CD14-positive monocyte (primary cell): ENCODE measurements around the gene RAB37. TPM values are rescaled to one million over a fixed set of nuclear protein-coding genes. Genes with fewer than 3 reads are reported as not detected.

Experiments used
- DNase-seq, 3 donors: peaks; one replicate each; pipeline ENCODE4 v3.0.0-alpha.2; 2011 to 2022
- H2AFZ ChIP-seq: 2 replicates; pipeline ENCODE4 v1.6.0; 2012; ENCODE audit warnings: mild to moderate bottlenecking, low read depth, low read length, inconsistent platforms; ENCODE audit not compliant: insufficient read depth, poor library complexity, severe bottlenecking
- H3K27ac ChIP-seq, 2 donors: 1 replicate in 1 of 2; 2 replicates in 1 of 2; pipeline ENCODE4 v1.5.1; 2012 to 2013; ENCODE audit warnings: low read length in 2 of 2, control low read depth in 1 of 2, inconsistent platforms in 1 of 2, low read depth in 1 of 2, mild to moderate bottlenecking in 1 of 2
- H3K27me3 ChIP-seq, 2 donors: one replicate each; pipeline versions ENCODE4 v1.6.0 to v1.6.1; 2011 to 2013; ENCODE audit warnings: low read length in 2 of 2; ENCODE audit not compliant: control insufficient read depth in 2 of 2, insufficient read depth in 2 of 2
- H3K36me3 ChIP-seq, 2 donors: replicated peaks in 1 of 2; 1 replicate in 1 of 2; 2 replicates in 1 of 2; pipeline versions ENCODE4 v1.5.1 to v1.6.1; 2012 to 2013; ENCODE audit warnings: low read length in 2 of 2, control low read depth in 1 of 2, inconsistent platforms in 1 of 2, mild to moderate bottlenecking in 1 of 2; ENCODE audit not compliant: insufficient read depth in 2 of 2, control insufficient read depth in 1 of 2
- H3K4me1 ChIP-seq, 2 donors: 1 replicate in 1 of 2; 2 replicates in 1 of 2; pipeline versions ENCODE4 v1.5.1 to v1.6.1; 2012 to 2013; ENCODE audit warnings: low read length in 2 of 2, control low read depth in 1 of 2, inconsistent platforms in 1 of 2, mild to moderate bottlenecking in 1 of 2, moderate library complexity in 1 of 2; ENCODE audit not compliant: insufficient read depth in 2 of 2, control insufficient read depth in 1 of 2
- H3K4me2 ChIP-seq: replicated peaks from 2 replicates; pipeline ENCODE3; 2012; ENCODE audit warnings: low read length, moderate library complexity, mild to moderate bottlenecking; ENCODE audit not compliant: poor library complexity, severe bottlenecking; ENCODE audit errors: extremely low read depth
- H3K4me3 ChIP-seq, 3 experiments: fragments of 200-600 bp in 1 of 3; sonication (generic) in 1 of 3; replicated peaks in 1 of 3; 1 replicate in 2 of 3; 2 replicates in 1 of 3; pipeline ENCODE4 v1.5.1; 2011 to 2013; ENCODE audit warnings: low read length in 3 of 3, mild to moderate bottlenecking in 3 of 3, control low read depth in 2 of 3, low read depth in 2 of 3, inconsistent platforms in 1 of 3, moderate library complexity in 1 of 3
- H3K79me2 ChIP-seq: 2 replicates; pipeline ENCODE4 v1.6.0; 2012; ENCODE audit warnings: mild to moderate bottlenecking, control low read depth, inconsistent platforms, low read length, moderate library complexity; ENCODE audit not compliant: insufficient read depth
- H3K9ac ChIP-seq: 2 replicates; pipeline ENCODE4 v1.6.0; 2017; ENCODE audit warnings: low read length, mild to moderate bottlenecking; ENCODE audit not compliant: insufficient read depth, poor library complexity, severe bottlenecking
- H3K9me3 ChIP-seq, 2 donors: replicated peaks in 1 of 2; 1 replicate in 1 of 2; 2 replicates in 1 of 2; pipeline versions ENCODE4 v1.5.1 to v1.6.1; 2012 to 2013; ENCODE audit warnings: low read length in 2 of 2, control low read depth in 1 of 2; ENCODE audit not compliant: control insufficient read depth in 1 of 2, insufficient read depth in 1 of 2
- H4K20me1 ChIP-seq: 2 replicates; pipeline ENCODE4 v1.6.0; 2012; ENCODE audit warnings: mild to moderate bottlenecking, low read length, control low read depth, moderate library complexity; ENCODE audit not compliant: insufficient read depth
- H3K27ac Mint-ChIP-seq, 7 donors: one replicate each; pipeline ENCODE4 v1.8.0; 2020; ENCODE audit warnings: mild to moderate bottlenecking in 7 of 7, mixed read lengths in 7 of 7, moderate library complexity in 6 of 7, inconsistent platforms in 2 of 7
- H3K27me3 Mint-ChIP-seq, 3 donors: one replicate each; pipeline ENCODE4 v1.8.0; 2021 to 2022; ENCODE audit warnings: low read depth in 3 of 3, mild to moderate bottlenecking in 3 of 3, mixed read lengths in 3 of 3, moderate library complexity in 3 of 3, inconsistent platforms in 1 of 3
- H3K36me3 Mint-ChIP-seq, 2 donors: one replicate each; pipeline ENCODE4 v1.8.0; 2020; ENCODE audit warnings: mixed read lengths in 2 of 2, inconsistent platforms in 1 of 2, mild to moderate bottlenecking in 1 of 2
- H3K4me1 Mint-ChIP-seq: one replicate; pipeline ENCODE4 v1.8.0; 2020; ENCODE audit warnings: mild to moderate bottlenecking, mixed read lengths
- H3K4me3 Mint-ChIP-seq, 2 donors: one replicate each; pipeline ENCODE4 v1.8.0; 2020; ENCODE audit warnings: mild to moderate bottlenecking in 2 of 2, mixed read lengths in 2 of 2, moderate library complexity in 1 of 2
- H3K9me3 Mint-ChIP-seq, 7 donors: one replicate each; pipeline ENCODE4 v1.8.0; 2020 to 2022; ENCODE audit warnings: mixed read lengths in 7 of 7, mild to moderate bottlenecking in 6 of 7, moderate library complexity in 6 of 7, inconsistent platforms in 2 of 7
- WGBS: methylation state at CpG from one replicate; pipeline ENCODE4 v1.1.5; 2013; ENCODE audit warnings: missing lambda C conversion rate; ENCODE audit not compliant: insufficient coverage; 5-methylcytosine and 5-hydroxymethylcytosine counted together
- intact Hi-C, 2 donors: fragments of 100-400 bp; cut with micrococcal nuclease; formaldehyde crosslinking; loops; one replicate each; pipeline versions ENCODE4 v1.15.0 to v1.15.1; 2023
- polyA plus RNA-seq, 3 donors: library from polyadenylated mRNA; depleted of rRNA in 1 of 3; unstranded in 2 of 3; stranded (reverse) in 1 of 3; fragments of 300-500 nt in 2 of 3; fragments of >200 nt in 1 of 3; fragmentation: Illumina TruSeq in 2 of 3; gene quantifications; 1 replicate in 2 of 3; 2 replicates in 1 of 3; pipeline ENCODE4 v1.2.3, GENCODE V29; 2012 to 2021
- TF ChIP-seq, protein P1 (sequence below): fragments of 200-600 bp; IDR thresholded peaks from one replicate; pipeline ENCODE4 v1.8.0; 2022; ENCODE audit warnings: antibody characterized with exemption, mild to moderate bottlenecking

RAB37 gene
- polyA plus RNA-seq, 3 donors, result 26.8 to 40.9 (median 33.1) TPM

- no peak overlapping the region for H3K4me3 ChIP-seq
- Mint-ChIP-seq H3K27me3 (peaks cover 0 to 2% (median 0%) of the 10 kb centered on the region in 3 donors), H3K4me3 (no peak overlapping the region), H3K36me3 (peaks cover 75 to 89% of the 10 kb centered on the region in 2 donors), H3K9me3 (peaks cover 0 to 1% (median 0%) of the 10 kb centered on the region in 7 donors), H3K27ac (peak overlapping the region in 5 of 7 donors; percentile 3 to 65 (median 61)), H3K4me1 (peaks cover 23% of the 10 kb centered on the region)
- peaks cover 19% of the 10 kb centered on the region for H3K79me2 ChIP-seq
- 95% methylated on average over 2 of the region's 5 CpGs for WGBS
- H3K36me3 ChIP-seq, result peaks cover 68 to 88% of the 10 kb centered on the region in 2 donors
- intact Hi-C loops, result no loop called here
- DNase-seq, result no peak
- TF ChIP-seq, protein P1, sequence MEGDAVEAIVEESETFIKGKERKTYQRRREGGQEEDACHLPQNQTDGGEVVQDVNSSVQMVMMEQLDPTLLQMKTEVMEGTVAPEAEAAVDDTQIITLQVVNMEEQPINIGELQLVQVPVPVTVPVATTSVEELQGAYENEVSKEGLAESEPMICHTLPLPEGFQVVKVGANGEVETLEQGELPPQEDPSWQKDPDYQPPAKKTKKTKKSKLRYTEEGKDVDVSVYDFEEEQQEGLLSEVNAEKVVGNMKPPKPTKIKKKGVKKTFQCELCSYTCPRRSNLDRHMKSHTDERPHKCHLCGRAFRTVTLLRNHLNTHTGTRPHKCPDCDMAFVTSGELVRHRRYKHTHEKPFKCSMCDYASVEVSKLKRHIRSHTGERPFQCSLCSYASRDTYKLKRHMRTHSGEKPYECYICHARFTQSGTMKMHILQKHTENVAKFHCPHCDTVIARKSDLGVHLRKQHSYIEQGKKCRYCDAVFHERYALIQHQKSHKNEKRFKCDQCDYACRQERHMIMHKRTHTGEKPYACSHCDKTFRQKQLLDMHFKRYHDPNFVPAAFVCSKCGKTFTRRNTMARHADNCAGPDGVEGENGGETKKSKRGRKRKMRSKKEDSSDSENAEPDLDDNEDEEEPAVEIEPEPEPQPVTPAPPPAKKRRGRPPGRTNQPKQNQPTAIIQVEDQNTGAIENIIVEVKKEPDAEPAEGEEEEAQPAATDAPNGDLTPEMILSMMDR, result no peak
- peaks cover 5 to 12% of the 10 kb centered on the region in 2 donors for H3K4me1 ChIP-seq
- H3K27me3 ChIP-seq, result no peaks in the 10 kb centered on the region
- peaks cover 90% of the 10 kb centered on the region for H4K20me1 ChIP-seq
- H3K27ac ChIP-seq, result no peak overlapping the region
- H3K9ac ChIP-seq, result no peak overlapping the region
- H2AFZ ChIP-seq, result no peak overlapping the region
- no peak overlapping the region for H3K4me2 ChIP-seq
- H3K9me3 ChIP-seq, result no peaks in the 10 kb centered on the region
Observed at GRCh38 chr17:74769856-74770497, 32.9 kb downstream of the RAB37 start.

DNA sequence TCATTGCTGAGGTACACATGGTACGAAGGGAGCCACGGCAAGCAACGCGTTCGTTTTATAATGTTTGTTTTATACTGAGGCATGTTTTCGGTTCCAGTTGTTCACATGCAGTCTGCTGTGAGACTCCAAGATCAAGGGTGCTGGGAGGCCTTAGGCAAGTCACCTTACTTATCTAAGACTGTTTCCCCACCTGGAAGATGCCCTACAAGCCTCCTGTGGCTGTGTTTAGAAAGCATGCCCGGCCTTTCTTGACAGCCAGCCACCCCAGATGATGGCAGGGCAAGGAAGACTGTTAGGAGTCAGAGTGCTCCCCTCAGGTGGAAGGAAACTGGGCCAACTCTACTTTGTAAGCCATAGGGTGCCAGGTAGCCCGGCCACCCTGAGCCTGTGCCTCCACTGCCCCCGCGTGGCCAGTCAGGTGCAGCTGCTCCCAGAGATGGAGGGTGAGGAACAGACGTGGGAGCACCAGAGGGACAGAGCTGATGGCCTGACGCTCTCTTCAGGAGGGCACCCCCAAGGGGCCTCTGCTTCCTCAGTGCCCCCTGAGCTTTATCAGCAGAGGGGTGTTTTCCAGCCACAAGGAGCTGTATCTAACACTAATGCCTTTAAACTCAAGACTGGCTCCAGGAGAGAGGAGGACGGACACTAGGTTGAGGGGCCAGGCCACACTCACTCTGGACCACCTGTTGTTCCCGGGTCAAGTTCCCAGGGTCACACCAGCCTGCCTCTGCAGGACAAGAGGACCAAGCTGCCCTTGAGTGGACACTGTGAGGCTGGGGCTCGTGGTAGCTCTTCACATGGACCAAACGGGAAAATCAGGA, 33.7 kb downstream of the RAB37 start:
- Histone ChIP-seq H3K36me3 (peaks cover 67 to 81% of the 10 kb centered on the region in 2 donors), H3K9ac (no peak overlapping the region), H4K20me1 (peaks cover 85% of the 10 kb centered on the region), H3K27me3 (no peaks in the 10 kb centered on the region), H3K9me3 (no peaks in the 10 kb centered on the region), H3K4me2 (no peak overlapping the region), H2AFZ (no peak overlapping the region), H3K27ac (no peak overlapping the region), H3K79me2 (peaks cover 26% of the 10 kb centered on the region), H3K4me1 (peaks cover 12 to 19% of the 10 kb centered on the region in 2 donors), H3K4me3 (no peak overlapping the region)
- intact Hi-C loops, result no loop called here
- H3K36me3 Mint-ChIP-seq, result peaks cover 70 to 83% of the 10 kb centered on the region in 2 donors
- H3K27ac Mint-ChIP-seq, result peak overlapping the region in 4 of 7 donors; percentile 3 to 65 (median 54)
- peaks cover 0 to 1% (median 0%) of the 10 kb centered on the region in 7 donors for H3K9me3 Mint-ChIP-seq
- H3K27me3 Mint-ChIP-seq, result peaks cover 0 to 2% (median 0%) of the 10 kb centered on the region in 3 donors
- 59% methylated on average over 14 of the region's 16 CpGs for WGBS
- peak in 2 of 3 donors; percentile 51 to 65 for DNase-seq
- no peak overlapping the region for H3K4me3 Mint-ChIP-seq
- peaks cover 29% of the 10 kb centered on the region for H3K4me1 Mint-ChIP-seq
- TF ChIP-seq, protein P1, result peak; percentile 82
